Mesendoderm (in vitro differentiated cells): ENCODE measurements around the gene NIF3L1.

Experiments used
- DNase-seq: peaks from one replicate; pipeline ENCODE4 v3.0.0; 2013
- H2AK5ac ChIP-seq: 2 replicates; pipeline ENCODE4 v1.6.1; 2013; ENCODE audit warnings: low read length, inconsistent platforms
- H2BK120ac ChIP-seq: 2 replicates; pipeline ENCODE4 v1.6.1; 2013; ENCODE audit warnings: low read depth, mild to moderate bottlenecking, low read length, moderate library complexity, mixed read lengths
- H2BK15ac ChIP-seq: replicated peaks from 2 replicates; pipeline ENCODE4 v1.6.1; 2013; ENCODE audit warnings: low read depth, mild to moderate bottlenecking, moderate library complexity
- H2BK5ac ChIP-seq: 2 replicates; pipeline ENCODE4 v1.6.1; 2013; ENCODE audit warnings: low read length, inconsistent platforms
- H3K18ac ChIP-seq: 2 replicates; pipeline ENCODE4 v1.6.1; 2013; ENCODE audit warnings: mild to moderate bottlenecking, low read length, mixed read lengths
- H3K23ac ChIP-seq: one replicate; pipeline ENCODE4 v1.6.1; 2013; ENCODE audit warnings: low read length
- H3K27ac ChIP-seq: 2 replicates; pipeline ENCODE4 v1.5.1; 2013; ENCODE audit warnings: low read depth, mild to moderate bottlenecking, inconsistent platforms, low read length, moderate library complexity
- H3K27me3 ChIP-seq: 2 replicates; pipeline ENCODE4 v1.6.1; 2013; ENCODE audit warnings: low read length, control low read depth, mild to moderate bottlenecking, inconsistent platforms; ENCODE audit not compliant: insufficient read depth, poor library complexity
- H3K36me3 ChIP-seq: 2 replicates; pipeline ENCODE4 v1.6.1; 2013; ENCODE audit warnings: low read length, inconsistent platforms; ENCODE audit not compliant: control insufficient read depth, insufficient read depth
- H3K4ac ChIP-seq: one replicate; pipeline ENCODE4 v1.6.1; 2013; ENCODE audit warnings: low read depth, mild to moderate bottlenecking, low read length, moderate library complexity
- H3K4me1 ChIP-seq: 2 replicates; pipeline ENCODE4 v1.6.1; 2013; ENCODE audit warnings: low read depth, low read length, inconsistent platforms; ENCODE audit not compliant: control insufficient read depth
- H3K4me2 ChIP-seq: 2 replicates; pipeline ENCODE4 v1.6.1; 2013; ENCODE audit warnings: low read length
- H3K4me3 ChIP-seq: 2 replicates; pipeline ENCODE4 v1.5.1; 2013; ENCODE audit warnings: mild to moderate bottlenecking, low read length
- H3K56ac ChIP-seq: one replicate; pipeline ENCODE4 v1.6.1; 2013; ENCODE audit warnings: low read length
- H3K79me1 ChIP-seq: 2 replicates; pipeline ENCODE4 v1.6.1; 2013; ENCODE audit warnings: low read length, inconsistent platforms
- H3K79me2 ChIP-seq: 2 replicates; pipeline ENCODE4 v1.6.1; 2013; ENCODE audit warnings: mild to moderate bottlenecking, low read length; ENCODE audit not compliant: control insufficient read depth, insufficient read depth
- H3K9ac ChIP-seq: 2 replicates; pipeline ENCODE4 v1.6.1; 2013; ENCODE audit warnings: low read length, inconsistent platforms
- H4K5ac ChIP-seq: one replicate; pipeline ENCODE4 v1.6.1; 2013; ENCODE audit warnings: low read length
- H4K8ac ChIP-seq: one replicate; pipeline ENCODE4 v1.6.1; 2013; ENCODE audit warnings: low read depth, mild to moderate bottlenecking, control low read depth, low read length, moderate library complexity
- WGBS: extraction: QIAGEN DNeasy Blood & Tissue Kit; methylation state at CpG from one replicate; pipeline ENCODE4 v1.1.7; 2013; ENCODE audit warnings: low lambda C conversion rate, missing lambda C conversion rate; ENCODE audit not compliant: insufficient coverage; ENCODE audit errors: extremely low coverage; 5-methylcytosine and 5-hydroxymethylcytosine counted together

NIF3L1 gene

DNA sequence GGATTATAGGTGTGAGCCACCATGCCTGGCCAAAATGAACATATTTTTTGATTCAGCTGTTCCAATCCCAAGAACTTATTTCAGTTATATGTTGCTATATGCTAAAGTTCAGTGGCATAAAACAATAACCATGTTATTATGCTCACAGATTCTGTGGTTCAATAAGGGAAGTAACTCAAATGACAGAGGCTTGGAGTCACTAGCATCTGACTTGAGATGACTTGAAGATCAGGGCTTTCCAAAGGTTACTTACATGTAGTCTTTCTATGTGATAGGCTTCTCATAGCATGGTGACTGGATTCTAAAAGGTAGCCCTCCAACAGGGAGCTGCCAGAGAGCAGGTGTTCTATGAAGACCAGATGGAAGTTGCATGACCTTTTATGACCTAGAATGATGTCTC is 41.9 kb upstream of the NIF3L1 start:
- H4K5ac ChIP-seq = no peak overlapping the region
- no peak for DNase-seq
- peaks cover 5% of the 10 kb centered on the region for H3K36me3 ChIP-seq
- H2BK5ac ChIP-seq = no peak overlapping the region
- H3K4ac ChIP-seq = no peak overlapping the region
- no peaks in the 10 kb centered on the region for H3K79me1 ChIP-seq
- H3K27me3 ChIP-seq = no peaks in the 10 kb centered on the region
- H3K4me1 ChIP-seq = no peaks in the 10 kb centered on the region
- H2BK15ac ChIP-seq = no peak overlapping the region
- no peaks in the 10 kb centered on the region for H3K79me2 ChIP-seq
- no peak overlapping the region for H3K9ac ChIP-seq
- no peak overlapping the region for H2AK5ac ChIP-seq
- no peak overlapping the region for H3K4me3 ChIP-seq
- H4K8ac ChIP-seq = no peak overlapping the region
- no peak overlapping the region for H3K23ac ChIP-seq
- no peak overlapping the region for H3K56ac ChIP-seq
- no peak overlapping the region for H3K4me2 ChIP-seq
- H3K27ac ChIP-seq = no peak overlapping the region
- H3K18ac ChIP-seq = no peak overlapping the region
- H2BK120ac ChIP-seq = no peak overlapping the region

DNA sequence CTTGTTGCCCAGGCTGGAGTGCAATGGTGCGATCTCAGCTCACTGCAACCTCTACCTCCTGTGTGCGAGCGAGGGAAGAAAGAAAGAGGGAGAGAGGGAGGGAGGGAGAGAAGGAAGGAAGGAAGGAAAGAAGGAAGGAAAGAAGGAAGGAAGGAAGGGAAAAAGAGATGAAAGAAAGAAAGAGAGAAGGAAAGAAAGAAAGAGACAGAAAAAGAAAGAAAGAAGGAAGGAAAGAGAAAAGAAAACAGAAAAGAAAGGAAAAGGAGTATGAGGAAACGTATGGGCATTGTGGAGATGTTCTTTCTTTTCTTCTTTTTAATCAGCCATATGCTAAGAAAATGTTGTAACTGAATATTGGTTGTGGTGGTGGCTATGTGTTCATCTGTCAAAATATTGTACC is 41.2 kb upstream of the NIF3L1 start:
- no peaks in the 10 kb centered on the region for H3K27me3 ChIP-seq
- no peak for DNase-seq
- H3K4me1 ChIP-seq = no peaks in the 10 kb centered on the region
- H3K23ac ChIP-seq = no peak overlapping the region
- peaks cover 5% of the 10 kb centered on the region for H3K36me3 ChIP-seq
- no peak overlapping the region for H3K9ac ChIP-seq
- H4K8ac ChIP-seq = no peak overlapping the region
- H3K79me1 ChIP-seq = no peaks in the 10 kb centered on the region
- no peak overlapping the region for H3K27ac ChIP-seq
- H3K56ac ChIP-seq = no peak overlapping the region
- no peak overlapping the region for H3K4me3 ChIP-seq
- H2AK5ac ChIP-seq = no peak overlapping the region
- no peak overlapping the region for H3K18ac ChIP-seq
- WGBS = no CpG with 5 or more reads among the region's 4 CpGs
- no peak overlapping the region for H2BK15ac ChIP-seq
- no peaks in the 10 kb centered on the region for H3K79me2 ChIP-seq
- no peak overlapping the region for H2BK120ac ChIP-seq
- H4K5ac ChIP-seq = no peak overlapping the region
- H3K4ac ChIP-seq = no peak overlapping the region
- no peak overlapping the region for H2BK5ac ChIP-seq
- no peak overlapping the region for H3K4me2 ChIP-seq

DNA sequence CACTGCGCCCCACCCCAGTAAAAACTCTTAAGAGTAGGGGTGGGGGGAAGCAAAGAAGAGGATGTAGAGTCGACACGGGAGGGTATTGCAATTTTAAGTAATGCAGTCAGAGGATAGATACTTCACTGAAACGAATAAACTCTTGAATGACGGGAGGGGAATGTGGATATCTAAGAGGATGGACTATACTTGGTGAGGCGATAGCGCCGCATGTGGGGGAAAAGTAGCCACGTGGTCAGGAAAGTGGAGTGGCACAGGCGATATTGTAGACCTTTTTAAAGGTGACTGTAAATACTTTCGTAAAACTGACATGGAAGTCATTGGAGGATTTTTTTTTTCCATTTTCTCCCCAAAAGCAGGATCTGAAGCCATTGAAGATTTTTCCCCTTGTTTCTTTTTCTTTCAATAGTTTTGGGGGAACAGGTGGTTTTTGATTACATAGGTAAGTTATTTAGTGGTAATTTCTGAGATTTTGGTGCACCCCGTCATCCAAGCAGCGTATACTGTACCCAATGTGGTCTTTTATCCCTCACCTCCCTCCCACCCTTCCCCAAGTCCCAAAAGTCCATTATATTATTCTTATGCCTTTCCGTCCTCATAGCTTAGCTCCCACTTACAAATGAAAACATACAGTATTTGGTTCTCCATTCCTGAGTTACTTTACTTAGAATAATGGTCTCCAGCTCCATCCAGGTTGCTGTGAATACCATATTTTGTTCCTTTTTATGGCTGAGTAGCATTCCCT is 38.5 kb upstream of the NIF3L1 start:
- WGBS = no CpG with 5 or more reads among the region's 14 CpGs

DNA sequence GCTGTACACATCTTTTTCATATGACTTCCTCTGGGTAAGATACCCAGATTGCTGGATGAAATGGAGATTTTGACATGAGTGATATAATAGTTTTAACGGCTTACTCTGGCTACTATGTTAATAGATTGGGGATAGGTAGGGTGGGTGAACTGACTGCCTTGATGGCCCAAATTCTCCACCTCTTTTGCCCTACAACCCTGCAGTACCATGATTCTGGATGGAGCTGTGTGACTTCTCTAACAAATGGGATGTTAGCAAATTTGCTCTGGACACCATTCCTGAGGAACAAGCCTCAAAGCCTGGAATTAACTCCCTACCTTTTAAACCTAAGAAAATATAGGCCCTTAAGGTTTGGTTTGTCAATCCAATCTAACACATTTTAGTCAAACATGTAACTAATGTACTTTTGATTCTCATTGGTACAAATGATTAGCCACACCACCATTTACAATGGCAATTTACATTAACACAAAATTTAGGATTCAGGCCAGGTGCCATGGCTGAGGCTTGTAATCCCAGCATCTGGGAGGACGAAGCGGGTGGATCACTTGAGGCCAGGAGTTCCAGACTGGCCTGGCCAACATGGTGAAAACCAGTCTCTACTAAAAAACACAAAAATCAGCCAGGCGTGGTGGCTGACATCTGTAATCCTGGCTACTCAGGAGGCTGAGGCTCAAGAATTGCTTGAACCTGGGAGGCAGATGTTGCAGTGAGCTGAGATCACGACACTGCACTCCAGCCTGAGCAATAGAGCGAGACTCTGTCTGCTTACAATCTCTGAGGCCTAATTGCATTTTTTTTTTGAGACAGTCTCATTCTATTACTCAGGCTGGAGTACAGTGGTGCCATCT is 37.5 kb upstream of the NIF3L1 start:
- H3K27me3 ChIP-seq = no peaks in the 10 kb centered on the region
- no peak overlapping the region for H2BK15ac ChIP-seq
- no peak overlapping the region for H3K18ac ChIP-seq
- no peak overlapping the region for H3K4me2 ChIP-seq
- no peak overlapping the region for H3K9ac ChIP-seq
- no peak for DNase-seq
- H4K5ac ChIP-seq = no peak overlapping the region
- peaks cover 5% of the 10 kb centered on the region for H3K36me3 ChIP-seq
- H3K4me1 ChIP-seq = no peaks in the 10 kb centered on the region
- H3K23ac ChIP-seq = no peak overlapping the region
- H3K56ac ChIP-seq = no peak overlapping the region
- no peak overlapping the region for H3K4ac ChIP-seq
- no peak overlapping the region for H2BK120ac ChIP-seq
- no peak overlapping the region for H2AK5ac ChIP-seq
- no peaks in the 10 kb centered on the region for H3K79me1 ChIP-seq
- H4K8ac ChIP-seq = no peak overlapping the region
- no peaks in the 10 kb centered on the region for H3K79me2 ChIP-seq
- H3K4me3 ChIP-seq = no peak overlapping the region
- no peak overlapping the region for H2BK5ac ChIP-seq
- no peak overlapping the region for H3K27ac ChIP-seq
- no CpG with 5 or more reads among the region's 6 CpGs for WGBS

More for the DNA sequence above, 38.5 kb upstream of the NIF3L1 start:
- Histone ChIP-seq H2BK15ac (no peak overlapping the region), H4K8ac (no peak overlapping the region), H3K27me3 (no peaks in the 10 kb centered on the region), H2AK5ac (no peak overlapping the region), H3K4me2 (no peak overlapping the region), H3K36me3 (peaks cover 5% of the 10 kb centered on the region), H3K79me1 (no peaks in the 10 kb centered on the region), H2BK5ac (no peak overlapping the region), H3K23ac (no peak overlapping the region), H3K18ac (no peak overlapping the region), H3K79me2 (no peaks in the 10 kb centered on the region), H3K4me3 (no peak overlapping the region), H3K9ac (no peak overlapping the region), H2BK120ac (no peak overlapping the region), H3K27ac (no peak overlapping the region), H3K56ac (no peak overlapping the region), H4K5ac (no peak overlapping the region), H3K4me1 (no peaks in the 10 kb centered on the region), H3K4ac (no peak overlapping the region)
- DNase-seq = no peak

DNA sequence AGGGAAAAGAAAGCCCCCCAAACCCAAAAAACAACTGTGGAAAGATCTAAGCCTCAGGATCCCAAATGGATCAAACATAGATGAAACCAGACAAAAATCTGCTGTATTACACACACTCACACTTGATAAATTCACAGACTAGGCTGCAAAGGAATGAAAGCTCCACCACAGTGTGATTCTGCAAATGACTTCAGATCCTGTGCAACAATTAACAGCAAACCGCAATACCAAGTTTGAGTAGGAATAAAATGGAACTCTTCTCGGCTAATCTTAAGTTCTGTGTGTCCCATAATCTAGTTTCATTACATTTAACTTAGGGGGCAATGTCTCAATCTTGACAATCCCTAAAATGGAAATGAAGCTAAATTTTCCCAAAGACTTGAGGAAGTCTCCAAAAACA is 36.6 kb upstream of the NIF3L1 start:
- WGBS = no CpG with 5 or more reads among the region's 2 CpGs

More for the DNA sequence above, 36.6 kb upstream of the NIF3L1 start:
- Histone ChIP-seq H3K4me3 (no peak overlapping the region), H2BK5ac (no peak overlapping the region), H3K4me2 (no peak overlapping the region), H3K4ac (no peak overlapping the region), H3K9ac (no peak overlapping the region), H2AK5ac (no peak overlapping the region), H4K5ac (no peak overlapping the region), H3K79me2 (no peaks in the 10 kb centered on the region), H2BK15ac (no peak overlapping the region), H3K27ac (no peak overlapping the region), H3K18ac (no peak overlapping the region), H3K23ac (no peak overlapping the region), H3K36me3 (peaks cover 5% of the 10 kb centered on the region), H3K27me3 (no peaks in the 10 kb centered on the region), H3K79me1 (no peaks in the 10 kb centered on the region), H2BK120ac (no peak overlapping the region), H3K4me1 (no peaks in the 10 kb centered on the region), H3K56ac (no peak overlapping the region), H4K8ac (no peak overlapping the region)
- DNase-seq = no peak
